Brain pericyte (primary cell): ENCODE measurements around the gene ZMIZ1.

Experiments
- DNase-seq: peaks from one replicate; pipeline ENCODE4 v3.0.0-alpha.2; 2012; ENCODE audit warnings: low read depth, low spot score

ZMIZ1 gene

GRCh38 chr10:79230328-79230830 is 161.6 kb downstream of the ZMIZ1 start:
- no peak for DNase-seq

GRCh38 chr10:79230850-79231249 is 162.1 kb downstream of the ZMIZ1 start:
- DNase-seq, result no peak

- DNase-seq, result no peak
These were observed 163.1 kb downstream of the ZMIZ1 start for GRCh38 chr10:79231908-79232307.

GRCh38 chr10:79232864-79233263 is 164.1 kb downstream of the ZMIZ1 start:
- DNase-seq, result no peak

- DNase-seq, result no peak
These were observed 165.9 kb downstream of the ZMIZ1 start for GRCh38 chr10:79234391-79235315.

GRCh38 chr10:79235765-79236432 is 167.1 kb downstream of the ZMIZ1 start:
- DNase-seq, result no peak

GRCh38 chr10:79236433-79236765 is 167.6 kb downstream of the ZMIZ1 start:
- DNase-seq, result no peak

- no peak for DNase-seq
These were observed 168.8 kb downstream of the ZMIZ1 start for GRCh38 chr10:79237454-79238157.

- no peak for DNase-seq
These were observed 169.4 kb downstream of the ZMIZ1 start for GRCh38 chr10:79238158-79238520.

GRCh38 chr10:79238606-79239005 is 169.8 kb downstream of the ZMIZ1 start:
- no peak for DNase-seq

- no peak for DNase-seq
These were observed 170.6 kb downstream of the ZMIZ1 start for GRCh38 chr10:79239275-79239779.

- no peak for DNase-seq
These were observed 171.3 kb downstream of the ZMIZ1 start for GRCh38 chr10:79239924-79240581.

GRCh38 chr10:79241629-79241989 is 172.8 kb downstream of the ZMIZ1 start:
- DNase-seq, result no peak

GRCh38 chr10:79241990-79242619 is 173.3 kb downstream of the ZMIZ1 start:
- no peak for DNase-seq

- DNase-seq, result no peak
These were observed 173.9 kb downstream of the ZMIZ1 start for GRCh38 chr10:79242620-79243152.

GRCh38 chr10:79243181-79244067 is 174.7 kb downstream of the ZMIZ1 start:
- no peak for DNase-seq

- DNase-seq, result no peak
These were observed 175.3 kb downstream of the ZMIZ1 start for GRCh38 chr10:79244068-79244442.

- no peak for DNase-seq
These were observed 176.2 kb downstream of the ZMIZ1 start for GRCh38 chr10:79244841-79245504.

- DNase-seq, result no peak
These were observed 176.9 kb downstream of the ZMIZ1 start for GRCh38 chr10:79245539-79246208.
